K562 (cell line): Measurements from ENCODE around the gene MYBPHL. TPM values are rescaled to one million over a fixed set of nuclear protein-coding genes. Genes with fewer than 3 reads are reported as not detected.

Experiments
- ATAC-seq: fragments of 200-7000 bp; cut with Tn5 transposase; 3 replicates; pipeline ENCODE4 v1.9.1; 2020; ENCODE audit warnings: moderate library complexity
- BruUV-seq: library from RNA; stranded (reverse); fragments of 400-500 nt; replicated peaks from 2 replicates; lab custom pipeline; 2021; lab: Mats Ljungman, UMichigan
- CTCF ChIA-PET: fragments of 300-600 bp; formaldehyde crosslinking; extraction: SDS; loops from one replicate; lab custom pipeline; 2021; ENCODE audit warnings: low intra/inter-chr PET ratio; lab: Yijun Ruan, JAX
- POLR2A ChIA-PET: fragments of 300-600, 350-650 bp; sonication (Branson Sonifier 250); formaldehyde crosslinking; extraction: SDS; loops from one replicate; lab custom pipeline; 2021; ENCODE audit warnings: antibody characterized with exemption, inconsistent platforms; lab: Yijun Ruan, JAX
- DNase-seq, 4 experiments: peaks; one replicate each; pipeline versions ENCODE4 v3.0.0 to v3.0.0-alpha.2; 2011 to 2018; ENCODE audit warnings: low spot score in 3 of 4, mixed read lengths in 3 of 4; ENCODE audit errors: extremely low read depth in 1 of 4
- FAIRE-seq: peaks from 2 replicates; lab custom pipeline; 2011; peaks lifted over from hg19 to GRCh38; lab: Jason Lieb, UNC
- H2AFZ ChIP-seq: 2 replicates; pipeline ENCODE4 v1.6.0; 2011; ENCODE audit warnings: low read depth, low read length, control low read depth, inconsistent platforms
- H3K27ac ChIP-seq: fragments of 200-600 bp; 3 replicates; pipeline ENCODE4 v1.8.0; 2011; ENCODE audit warnings: low read depth, mild to moderate bottlenecking, control low read depth, inconsistent platforms, low read length, moderate library complexity, mixed read lengths; ENCODE audit errors: extremely low read depth
- H3K27me3 ChIP-seq, 2 experiments: fragments of 300-600 bp in 1 of 2; 2 replicates in 1 of 2; 3 replicates in 1 of 2; pipeline versions ENCODE4 v1.6.0 to v1.8.0; 2011; ENCODE audit warnings: inconsistent platforms in 2 of 2, low read length in 2 of 2, mild to moderate bottlenecking in 1 of 2, mixed read lengths in 1 of 2, moderate library complexity in 1 of 2; ENCODE audit not compliant: control insufficient read depth in 2 of 2, insufficient read depth in 2 of 2
- H3K36me3 ChIP-seq: fragments of 300-600 bp; 3 replicates; pipeline ENCODE4 v1.8.0; 2011; ENCODE audit warnings: mild to moderate bottlenecking, low read length, inconsistent platforms; ENCODE audit not compliant: control insufficient read depth, insufficient read depth
- H3K4me1 ChIP-seq, 2 experiments: fragments of 200-600 bp in 1 of 2; replicated peaks in 1 of 2; 2 replicates in 1 of 2; 3 replicates in 1 of 2; pipeline versions ENCODE4 v1.5.1 to v1.8.0; 2011; ENCODE audit warnings: inconsistent platforms in 2 of 2, low read length in 2 of 2, mild to moderate bottlenecking in 1 of 2, mixed read lengths in 1 of 2, moderate library complexity in 1 of 2; ENCODE audit not compliant: control insufficient read depth in 2 of 2, insufficient read depth in 2 of 2
- H3K4me2 ChIP-seq: 2 replicates; pipeline ENCODE4 v1.6.1; 2011; ENCODE audit warnings: low read length, control low read depth, inconsistent platforms, mixed read lengths; ENCODE audit not compliant: insufficient read depth
- H3K4me3 ChIP-seq: fragments of 200-600 bp; sonication (generic), shearing (Covaris generic); 2 replicates; pipeline ENCODE4 v1.5.1; 2016; ENCODE audit warnings: control low read depth, inconsistent platforms
- H3K79me2 ChIP-seq: fragments of 200-600 bp; 3 replicates; pipeline ENCODE4 v1.8.0; 2011; ENCODE audit warnings: low read length, inconsistent platforms; ENCODE audit not compliant: control insufficient read depth, insufficient read depth
- H3K9ac ChIP-seq, 2 experiments: 2 replicates each; pipeline versions ENCODE4 v1.6.0 to v1.6.1; 2011; ENCODE audit warnings: low read depth in 2 of 2, low read length in 2 of 2, control low read depth in 1 of 2, inconsistent platforms in 1 of 2, mild to moderate bottlenecking in 1 of 2, mixed read lengths in 1 of 2; ENCODE audit not compliant: insufficient read depth in 1 of 2
- H3K9me1 ChIP-seq: one replicate; pipeline ENCODE4 v1.6.0; 2011; ENCODE audit warnings: inconsistent platforms, mild to moderate bottlenecking, low read length, moderate library complexity; ENCODE audit not compliant: control insufficient read depth, insufficient read depth
- H3K9me3 ChIP-seq: replicated peaks from 2 replicates; pipeline ENCODE4 v1.5.1; 2011; ENCODE audit warnings: low read depth, low read length, inconsistent platforms; ENCODE audit not compliant: control insufficient read depth, insufficient read depth
- H4K20me1 ChIP-seq: replicated peaks from 2 replicates; pipeline ENCODE4 v1.6.1; 2011; ENCODE audit warnings: low read length, inconsistent platforms, mixed read lengths; ENCODE audit not compliant: control insufficient read depth, insufficient read depth
- ARID2 ChIP-seq: fragments of 450-650 bp; IDR thresholded peaks from 2 replicates; pipeline ENCODE4 v1.6.1; 2017; ENCODE audit warnings: antibody characterized with exemption, mild to moderate bottlenecking
- DNMT1 ChIP-seq: fragments of 450-650 bp; IDR thresholded peaks from 2 replicates; pipeline ENCODE4 v1.6.1; 2016; ENCODE audit warnings: antibody characterized with exemption, mild to moderate bottlenecking
- GABPB2 ChIP-seq: fragments of 250-450 bp; sonication (Bioruptor Pico); conservative IDR thresholded peaks from 2 replicates; pipeline ENCODE4 v1.5.1; 2021; ENCODE audit warnings: mild to moderate bottlenecking
- HDGF ChIP-seq: fragments of 450-650 bp; IDR thresholded peaks from 2 replicates; pipeline ENCODE4 v1.6.1; 2016
- SAFB2 ChIP-seq: fragments of 200-400 bp; formaldehyde crosslinking; IDR thresholded peaks from 2 replicates; pipeline ENCODE4 v1.6.1; 2018; ENCODE audit warnings: borderline replicate concordance, low read length, low read depth, moderate library complexity; ENCODE audit not compliant: severe bottlenecking
- TCFL5 ChIP-seq: fragments of 250-450 bp; sonication (Bioruptor Pico); conservative IDR thresholded peaks from 2 replicates; pipeline ENCODE4 v1.6.1; 2021; ENCODE audit warnings: mild to moderate bottlenecking, moderate library complexity, matching md5 sums
- U2AF1 ChIP-seq: fragments of 200-400 bp; formaldehyde crosslinking; optimal IDR thresholded peaks from 2 replicates; pipeline ENCODE3; 2017; ENCODE audit warnings: mild to moderate bottlenecking, low read depth, low read length, moderate library complexity
- ZC3H4 ChIP-seq: sonication (generic); formaldehyde crosslinking; IDR thresholded peaks from 2 replicates; pipeline ENCODE4 v1.9.0; 2021; ENCODE audit warnings: missing genetic modification reagents, borderline replicate concordance
- ZC3H8 ChIP-seq: fragments of 450-650 bp; IDR thresholded peaks from 2 replicates; pipeline ENCODE4 v1.6.1; 2017
- WGBS: fragments of 100-300 bp; shearing (Covaris generic); methylation state at CpG from one replicate; pipeline ENCODE4 v1.1.6; 2016; ENCODE audit warnings: low coverage, mixed read lengths; ENCODE audit not compliant: insufficient coverage; ENCODE audit errors: missing lambda C conversion rate; 5-methylcytosine and 5-hydroxymethylcytosine counted together
- in situ Hi-C: fragments of 300-500 bp; cut with MboI; formaldehyde crosslinking; loops from 4 replicates; pipeline ENCODE4 v1.15.0; 2018; ENCODE audit warnings: inconsistent platforms, mixed read lengths
- intact Hi-C: fragments of 100-400 bp; cut with micrococcal nuclease; formaldehyde crosslinking; loops from 2 replicates; pipeline ENCODE4 v1.14.2; 2022
- polyA plus RNA-seq, 8 experiments: library from polyadenylated mRNA; depleted of rRNA in 4 of 8; stranded (reverse) in 5 of 8; unstranded in 3 of 8; fragments of >200 nt; fragmentation: Nextera tagmentation in 2 of 8; fragmentation: Illumina TruSeq in 1 of 8; extraction: Ambion mirVana in 2 of 8; extraction: Trizol in 1 of 8; gene quantifications; 2 replicates each; pipeline versions ENCODE4 v1.2.1 to v1.2.3, GENCODE V29; 2011 to 2014; ENCODE audit warnings: inconsistent platforms in 1 of 8, missing spikeins in 1 of 8
- total RNA-seq, 7 experiments: library from RNA; depleted of rRNA in 6 of 7; stranded (reverse); fragments of >200 nt in 6 of 7; fragmentation: Illumina TruSeq in 2 of 7; extraction: Trizol in 2 of 7; gene quantifications; 2 replicates each; pipeline versions ENCODE4 v1.2.1 to v1.2.3, GENCODE V29; 2011 to 2021; ENCODE audit warnings: low replicate concordance in 1 of 7
- TF ChIP-seq, protein P1 (sequence below): sonication (generic); formaldehyde crosslinking; IDR thresholded peaks from 2 replicates; pipeline ENCODE4 v1.8.1; 2023; ENCODE audit warnings: missing genetic modification reagents, mild to moderate bottlenecking, borderline replicate concordance
- TF ChIP-seq, protein P2 (sequence below), 2 experiments: fragments of 450-650 bp; IDR thresholded peaks; 2 replicates each; pipeline ENCODE4 v1.6.1; 2018; ENCODE audit warnings: mild to moderate bottlenecking in 2 of 2, low read depth in 1 of 2; ENCODE audit not compliant: partially characterized antibody in 2 of 2

Gene MYBPHL
- total and polyA plus RNA-seq, 9 of the 15 experiments (the other 6 are each of a cell fraction or from before 2014, with no cell fraction given) = 0.20 to 1.9 (median 0.33) TPM

DNA sequence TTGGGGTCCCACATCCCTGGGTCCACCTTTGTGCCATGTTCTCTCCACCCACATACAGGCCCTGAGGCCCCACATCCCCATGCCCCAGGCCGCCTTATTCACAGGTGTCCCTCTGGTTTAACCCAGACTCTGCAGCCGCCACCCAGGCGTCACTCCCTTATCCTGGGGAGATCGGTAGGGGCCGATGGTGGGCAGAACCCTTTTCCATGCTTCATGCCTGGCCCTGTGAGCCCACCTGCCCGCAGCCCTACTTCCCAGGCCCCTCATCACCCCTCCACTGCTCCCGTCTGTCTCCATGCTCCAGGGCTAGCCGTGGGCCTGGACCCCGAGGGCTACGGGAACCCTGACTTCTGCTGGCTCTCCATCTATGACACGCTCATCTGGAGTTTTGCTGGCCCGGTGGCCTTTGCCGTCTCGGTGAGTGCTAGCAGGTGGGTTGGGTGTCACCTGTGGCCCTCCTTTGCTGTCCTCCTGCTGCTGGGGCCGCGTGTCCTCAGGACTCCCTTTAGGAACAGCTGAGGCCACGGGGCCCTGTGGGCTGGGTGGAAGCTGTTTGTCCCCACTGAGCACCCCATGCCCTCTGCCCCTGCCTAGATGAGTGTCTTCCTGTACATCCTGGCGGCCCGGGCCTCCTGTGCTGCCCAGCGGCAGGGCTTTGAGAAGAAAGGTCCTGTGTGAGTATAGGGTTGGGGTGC lies 36.0 kb downstream of the MYBPHL start:
- intact Hi-C loops = no loop called here
- Histone ChIP-seq H3K9me3 (no peaks in the 10 kb centered on the region), H3K27ac (no peak overlapping the region), H3K79me2 (no peaks in the 10 kb centered on the region), H3K27me3 (no peaks in the 10 kb centered on the region), H2AFZ (no peak overlapping the region), H3K9me1 (no peaks in the 10 kb centered on the region), H3K4me2 (no peak overlapping the region), H3K9ac (peak overlapping the region in 1 of 2 experiments; percentile 6; a peak in 1 of 4 replicates), H4K20me1 (no peaks in the 10 kb centered on the region), H3K36me3 (peaks cover 42% of the 10 kb centered on the region; the same call in 2 of the 3 replicates), H3K4me3 (no peak overlapping the region), H3K4me1 (peaks cover 19 to 57% of the 10 kb centered on the region in 2 experiments)
- ChIA-PET CTCF (no interaction called here), POLR2A (interaction anchor here (1.0 kb wide), 1 partner anchor 12 kb away, joined by 3 read pairs; the partner anchor contains the start of gene PSRC1)
- in situ Hi-C loops = no loop called here
- BruUV-seq = no TSS peak
- DNase-seq = no peak
- ATAC-seq = no peak
- no peak for FAIRE-seq
- 75% methylated on average over 20 of the region's 20 CpGs for WGBS
- no peak for TF ChIP-seq TCFL5 (CRISPR knock-in tag)
- TF ChIP-seq ZC3H8 = no peak
- TF ChIP-seq, protein P1, sequence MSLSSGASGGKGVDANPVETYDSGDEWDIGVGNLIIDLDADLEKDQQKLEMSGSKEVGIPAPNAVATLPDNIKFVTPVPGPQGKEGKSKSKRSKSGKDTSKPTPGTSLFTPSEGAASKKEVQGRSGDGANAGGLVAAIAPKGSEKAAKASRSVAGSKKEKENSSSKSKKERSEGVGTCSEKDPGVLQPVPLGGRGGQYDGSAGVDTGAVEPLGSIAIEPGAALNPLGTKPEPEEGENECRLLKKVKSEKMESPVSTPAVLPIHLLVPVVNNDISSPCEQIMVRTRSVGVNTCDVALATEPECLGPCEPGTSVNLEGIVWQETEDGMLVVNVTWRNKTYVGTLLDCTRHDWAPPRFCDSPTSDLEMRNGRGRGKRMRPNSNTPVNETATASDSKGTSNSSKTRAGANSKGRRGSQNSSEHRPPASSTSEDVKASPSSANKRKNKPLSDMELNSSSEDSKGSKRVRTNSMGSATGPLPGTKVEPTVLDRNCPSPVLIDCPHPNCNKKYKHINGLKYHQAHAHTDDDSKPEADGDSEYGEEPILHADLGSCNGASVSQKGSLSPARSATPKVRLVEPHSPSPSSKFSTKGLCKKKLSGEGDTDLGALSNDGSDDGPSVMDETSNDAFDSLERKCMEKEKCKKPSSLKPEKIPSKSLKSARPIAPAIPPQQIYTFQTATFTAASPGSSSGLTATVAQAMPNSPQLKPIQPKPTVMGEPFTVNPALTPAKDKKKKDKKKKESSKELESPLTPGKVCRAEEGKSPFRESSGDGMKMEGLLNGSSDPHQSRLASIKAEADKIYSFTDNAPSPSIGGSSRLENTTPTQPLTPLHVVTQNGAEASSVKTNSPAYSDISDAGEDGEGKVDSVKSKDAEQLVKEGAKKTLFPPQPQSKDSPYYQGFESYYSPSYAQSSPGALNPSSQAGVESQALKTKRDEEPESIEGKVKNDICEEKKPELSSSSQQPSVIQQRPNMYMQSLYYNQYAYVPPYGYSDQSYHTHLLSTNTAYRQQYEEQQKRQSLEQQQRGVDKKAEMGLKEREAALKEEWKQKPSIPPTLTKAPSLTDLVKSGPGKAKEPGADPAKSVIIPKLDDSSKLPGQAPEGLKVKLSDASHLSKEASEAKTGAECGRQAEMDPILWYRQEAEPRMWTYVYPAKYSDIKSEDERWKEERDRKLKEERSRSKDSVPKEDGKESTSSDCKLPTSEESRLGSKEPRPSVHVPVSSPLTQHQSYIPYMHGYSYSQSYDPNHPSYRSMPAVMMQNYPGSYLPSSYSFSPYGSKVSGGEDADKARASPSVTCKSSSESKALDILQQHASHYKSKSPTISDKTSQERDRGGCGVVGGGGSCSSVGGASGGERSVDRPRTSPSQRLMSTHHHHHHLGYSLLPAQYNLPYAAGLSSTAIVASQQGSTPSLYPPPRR = no peak
- no peak for TF ChIP-seq ZC3H4 (CRISPR knock-in tag)
- no peak for TF ChIP-seq GABPB2 (CRISPR knock-in tag)
- no peak for TF ChIP-seq DNMT1
- TF ChIP-seq, protein P2, sequence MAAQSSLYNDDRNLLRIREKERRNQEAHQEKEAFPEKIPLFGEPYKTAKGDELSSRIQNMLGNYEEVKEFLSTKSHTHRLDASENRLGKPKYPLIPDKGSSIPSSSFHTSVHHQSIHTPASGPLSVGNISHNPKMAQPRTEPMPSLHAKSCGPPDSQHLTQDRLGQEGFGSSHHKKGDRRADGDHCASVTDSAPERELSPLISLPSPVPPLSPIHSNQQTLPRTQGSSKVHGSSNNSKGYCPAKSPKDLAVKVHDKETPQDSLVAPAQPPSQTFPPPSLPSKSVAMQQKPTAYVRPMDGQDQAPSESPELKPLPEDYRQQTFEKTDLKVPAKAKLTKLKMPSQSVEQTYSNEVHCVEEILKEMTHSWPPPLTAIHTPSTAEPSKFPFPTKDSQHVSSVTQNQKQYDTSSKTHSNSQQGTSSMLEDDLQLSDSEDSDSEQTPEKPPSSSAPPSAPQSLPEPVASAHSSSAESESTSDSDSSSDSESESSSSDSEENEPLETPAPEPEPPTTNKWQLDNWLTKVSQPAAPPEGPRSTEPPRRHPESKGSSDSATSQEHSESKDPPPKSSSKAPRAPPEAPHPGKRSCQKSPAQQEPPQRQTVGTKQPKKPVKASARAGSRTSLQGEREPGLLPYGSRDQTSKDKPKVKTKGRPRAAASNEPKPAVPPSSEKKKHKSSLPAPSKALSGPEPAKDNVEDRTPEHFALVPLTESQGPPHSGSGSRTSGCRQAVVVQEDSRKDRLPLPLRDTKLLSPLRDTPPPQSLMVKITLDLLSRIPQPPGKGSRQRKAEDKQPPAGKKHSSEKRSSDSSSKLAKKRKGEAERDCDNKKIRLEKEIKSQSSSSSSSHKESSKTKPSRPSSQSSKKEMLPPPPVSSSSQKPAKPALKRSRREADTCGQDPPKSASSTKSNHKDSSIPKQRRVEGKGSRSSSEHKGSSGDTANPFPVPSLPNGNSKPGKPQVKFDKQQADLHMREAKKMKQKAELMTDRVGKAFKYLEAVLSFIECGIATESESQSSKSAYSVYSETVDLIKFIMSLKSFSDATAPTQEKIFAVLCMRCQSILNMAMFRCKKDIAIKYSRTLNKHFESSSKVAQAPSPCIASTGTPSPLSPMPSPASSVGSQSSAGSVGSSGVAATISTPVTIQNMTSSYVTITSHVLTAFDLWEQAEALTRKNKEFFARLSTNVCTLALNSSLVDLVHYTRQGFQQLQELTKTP (IDR thresholded peaks at IDR 0.05; ENCODE audit: low read depth in 1 of 2, partially characterized antibody in 2 of 2) = no peak
- TF ChIP-seq SAFB2 = no peak
- no peak for TF ChIP-seq U2AF1
- TF ChIP-seq ARID2 = no peak
- no peak for TF ChIP-seq HDGF
